BLaER1 (cell line): ENCODE results near the gene DLST.

Experiments
- H3K27ac ChIP-seq: shearing (Covaris generic); formaldehyde crosslinking; 2 replicates; pipeline ENCODE4 v1.8.1; 2022
- H3K27me3 ChIP-seq: shearing (Covaris generic); formaldehyde crosslinking; 2 replicates; pipeline ENCODE4 v1.8.1; 2022
- H3K36me3 ChIP-seq: shearing (Covaris generic); formaldehyde crosslinking; 2 replicates; pipeline ENCODE4 v1.8.1; 2022
- H3K4me1 ChIP-seq: shearing (Covaris generic); formaldehyde crosslinking; 2 replicates; pipeline ENCODE4 v1.8.1; 2022
- H3K4me2 ChIP-seq: shearing (Covaris generic); formaldehyde crosslinking; 2 replicates; pipeline ENCODE4 v1.8.1; 2022
- H3K4me3 ChIP-seq: shearing (Covaris generic); formaldehyde crosslinking; 2 replicates; pipeline ENCODE4 v1.8.1; 2022
- H3K9ac ChIP-seq: shearing (Covaris generic); formaldehyde crosslinking; 2 replicates; pipeline ENCODE4 v1.8.1; 2022
- H3K9me3 ChIP-seq: shearing (Covaris generic); formaldehyde crosslinking; 2 replicates; pipeline ENCODE4 v1.8.1; 2022
- H4K20me1 ChIP-seq: shearing (Covaris generic); formaldehyde crosslinking; 2 replicates; pipeline ENCODE4 v1.8.1; 2022
- Cebpa-rat ChIP-seq: shearing (Covaris generic); IDR thresholded peaks from 2 replicates; pipeline ENCODE4 v1.8.1; 2022

The DLST gene

GRCh38 chr14:74893614-74894091 lies 11.9 kb downstream of the DLST start:
- H3K36me3 ChIP-seq, result peaks cover 100% of the 10 kb centered on the region
- H3K4me2 ChIP-seq, result peak overlapping the region; percentile 75
- peaks cover 68% of the 10 kb centered on the region for H4K20me1 ChIP-seq
- H3K4me3 ChIP-seq, result no peak overlapping the region
- H3K4me1 ChIP-seq, result peaks cover 30% of the 10 kb centered on the region
- H3K9me3 ChIP-seq, result no peaks in the 10 kb centered on the region
- H3K27ac ChIP-seq, result peak overlapping the region; percentile 58
- no peaks in the 10 kb centered on the region for H3K27me3 ChIP-seq
- H3K9ac ChIP-seq, result peak overlapping the region; percentile 5
- TF ChIP-seq Cebpa-rat, result no peak

GRCh38 chr14:74896400-74896799 lies 14.7 kb downstream of the DLST start:
- Histone ChIP-seq H3K9ac (no peak overlapping the region), H4K20me1 (peaks cover 64% of the 10 kb centered on the region), H3K27ac (no peak overlapping the region), H3K27me3 (no peaks in the 10 kb centered on the region), H3K4me1 (peaks cover 30% of the 10 kb centered on the region), H3K9me3 (no peaks in the 10 kb centered on the region), H3K4me3 (no peak overlapping the region), H3K36me3 (peaks cover 100% of the 10 kb centered on the region), H3K4me2 (no peak overlapping the region)
- TF ChIP-seq Cebpa-rat, result no peak

- TF ChIP-seq Cebpa-rat, result no peak
- H3K36me3 ChIP-seq, result peaks cover 100% of the 10 kb centered on the region
Measured at GRCh38 chr14:74897642-74898041, 15.9 kb downstream of the DLST start.

GRCh38 chr14:74898083-74898482 lies 16.4 kb downstream of the DLST start:
- Histone ChIP-seq H3K4me3 (no peak overlapping the region), H4K20me1 (peaks cover 54% of the 10 kb centered on the region), H3K36me3 (peaks cover 100% of the 10 kb centered on the region), H3K27me3 (no peaks in the 10 kb centered on the region), H3K4me1 (peaks cover 16% of the 10 kb centered on the region), H3K9ac (no peak overlapping the region), H3K9me3 (no peaks in the 10 kb centered on the region), H3K4me2 (no peak overlapping the region), H3K27ac (no peak overlapping the region)
- no peak for TF ChIP-seq Cebpa-rat

More at GRCh38 chr14:74897642-74898041, 15.9 kb downstream of the DLST start:
- no peaks in the 10 kb centered on the region for H3K9me3 ChIP-seq
- H3K27me3 ChIP-seq, result no peaks in the 10 kb centered on the region
- H3K4me1 ChIP-seq, result peaks cover 21% of the 10 kb centered on the region
- no peak overlapping the region for H3K27ac ChIP-seq
- H3K4me2 ChIP-seq, result no peak overlapping the region
- no peak overlapping the region for H3K4me3 ChIP-seq
- peaks cover 54% of the 10 kb centered on the region for H4K20me1 ChIP-seq
- no peak overlapping the region for H3K9ac ChIP-seq

- peaks cover 10% of the 10 kb centered on the region for H3K4me1 ChIP-seq
- no peak for TF ChIP-seq Cebpa-rat
- H3K27ac ChIP-seq, result no peak overlapping the region
- no peak overlapping the region for H3K4me2 ChIP-seq
- no peaks in the 10 kb centered on the region for H3K27me3 ChIP-seq
- H3K9me3 ChIP-seq, result no peaks in the 10 kb centered on the region
- H4K20me1 ChIP-seq, result peaks cover 49% of the 10 kb centered on the region
- no peak overlapping the region for H3K9ac ChIP-seq
- no peak overlapping the region for H3K4me3 ChIP-seq
- peaks cover 98% of the 10 kb centered on the region for H3K36me3 ChIP-seq
Measured at GRCh38 chr14:74898694-74899093, 17.0 kb downstream of the DLST start.

- TF ChIP-seq Cebpa-rat, result no peak
- H3K27me3 ChIP-seq, result no peaks in the 10 kb centered on the region
- H3K9ac ChIP-seq, result no peak overlapping the region
- peaks cover 57% of the 10 kb centered on the region for H4K20me1 ChIP-seq
- no peak overlapping the region for H3K4me3 ChIP-seq
- no peaks in the 10 kb centered on the region for H3K9me3 ChIP-seq
- H3K4me1 ChIP-seq, result peaks cover 35% of the 10 kb centered on the region
- H3K27ac ChIP-seq, result no peak overlapping the region
- no peak overlapping the region for H3K4me2 ChIP-seq
- H3K36me3 ChIP-seq, result peaks cover 81% of the 10 kb centered on the region
Measured at GRCh38 chr14:74902941-74903705, 21.4 kb downstream of the DLST start.

GRCh38 chr14:74904635-74905503 lies 23.2 kb downstream of the DLST start:
- no peaks in the 10 kb centered on the region for H3K27me3 ChIP-seq
- no peak overlapping the region for H3K4me3 ChIP-seq
- TF ChIP-seq Cebpa-rat, result no peak
- H3K36me3 ChIP-seq, result peaks cover 64% of the 10 kb centered on the region
- H3K4me1 ChIP-seq, result peaks cover 39% of the 10 kb centered on the region
- H3K27ac ChIP-seq, result peak overlapping the region; percentile 26; the same call in 1 of the 2 replicates
- no peak overlapping the region for H3K9ac ChIP-seq
- H4K20me1 ChIP-seq, result peaks cover 48% of the 10 kb centered on the region
- H3K9me3 ChIP-seq, result no peaks in the 10 kb centered on the region
- peak overlapping the region; percentile 59 for H3K4me2 ChIP-seq

GRCh38 chr14:74905595-74906142 lies 24.0 kb downstream of the DLST start:
- no peak overlapping the region for H3K9ac ChIP-seq
- peaks cover 44% of the 10 kb centered on the region for H3K4me1 ChIP-seq
- peaks cover 56% of the 10 kb centered on the region for H3K36me3 ChIP-seq

GRCh38 chr14:74906925-74907521 lies 25.3 kb downstream of the DLST start:
- peaks cover 42% of the 10 kb centered on the region for H3K36me3 ChIP-seq
- no peak overlapping the region for H3K4me3 ChIP-seq
- H3K9me3 ChIP-seq, result no peaks in the 10 kb centered on the region
- H3K4me1 ChIP-seq, result peaks cover 49% of the 10 kb centered on the region
- H3K27ac ChIP-seq, result peak overlapping the region; percentile 57; the same call in 1 of the 2 replicates
- H3K9ac ChIP-seq, result 0 out of 2 replicates have a peak overlapping the region, but pooled peaks have one; percentile 24
- H4K20me1 ChIP-seq, result peaks cover 36% of the 10 kb centered on the region
- TF ChIP-seq Cebpa-rat, result no peak
- peak overlapping the region; percentile 75 for H3K4me2 ChIP-seq
- no peaks in the 10 kb centered on the region for H3K27me3 ChIP-seq

More at GRCh38 chr14:74905595-74906142, 24.0 kb downstream of the DLST start:
- Histone ChIP-seq H3K27me3 (no peaks in the 10 kb centered on the region), H4K20me1 (peaks cover 43% of the 10 kb centered on the region), H3K9me3 (no peaks in the 10 kb centered on the region), H3K27ac (peak overlapping the region; percentile 26; the same call in 1 of the 2 replicates), H3K4me3 (no peak overlapping the region), H3K4me2 (peak overlapping the region; percentile 59)
- no peak for TF ChIP-seq Cebpa-rat
